Muscle of leg (tissue), 11 donors: ENCODE data around the gene GPC5. TPM values are rescaled to one million over a fixed set of nuclear protein-coding genes. Genes with fewer than 3 reads are reported as not detected.
"Not testable (repeated sequence)": the region's sequence is repeated elsewhere in the genome, so short reads cannot be mapped to it uniquely, and the experiment has no call there.

Source experiments
- DNase-seq: peaks from one replicate; pipeline ENCODE4 v3.0.0; 2013
- H3K27ac ChIP-seq: one replicate; pipeline ENCODE4 v1.5.1; 2013; ENCODE audit warnings: mild to moderate bottlenecking, low read length, control low read depth
- H3K27me3 ChIP-seq: one replicate; pipeline ENCODE4 v1.6.1; 2013; ENCODE audit warnings: low read length; ENCODE audit not compliant: control insufficient read depth, insufficient read depth
- H3K36me3 ChIP-seq: one replicate; pipeline ENCODE4 v1.6.1; 2013; ENCODE audit warnings: low read length; ENCODE audit not compliant: control insufficient read depth, insufficient read depth
- H3K4me1 ChIP-seq: one replicate; pipeline ENCODE4 v1.6.1; 2013; ENCODE audit warnings: low read length; ENCODE audit not compliant: control insufficient read depth, insufficient read depth
- H3K4me3 ChIP-seq: one replicate; pipeline ENCODE4 v1.5.1; 2013; ENCODE audit warnings: low read length, control low read depth
- H3K9me3 ChIP-seq: replicated peaks from 2 replicates; pipeline ENCODE4 v1.6.1; 2013; ENCODE audit warnings: low read depth, low read length; ENCODE audit not compliant: control insufficient read depth
- WGBS: methylation state at CpG from one replicate; pipeline ENCODE4 v1.1.5; 2013; ENCODE audit warnings: missing lambda C conversion rate; ENCODE audit not compliant: insufficient coverage; 5-methylcytosine and 5-hydroxymethylcytosine counted together
- polyA plus RNA-seq, 8 donors: library from polyadenylated mRNA; unstranded; fragments of 120-200 nt; gene quantifications; one replicate each; pipeline versions ENCODE4 v1.2.1 to v1.2.3, GENCODE V29; 2013; ENCODE audit warnings: inconsistent platforms in 1 of 8, low replicate concordance in 1 of 8; ENCODE audit not compliant: insufficient read length in 8 of 8, insufficient read depth in 1 of 8
- total RNA-seq: library from RNA; stranded (reverse); fragments of 120-200 nt; gene quantifications from one replicate; pipeline ENCODE4 v1.2.4, GENCODE V29; 2013

Gene GPC5
- total and polyA plus RNA-seq, 9 donors = 0.15 to 2.1 (median 0.40) TPM

- Histone ChIP-seq H3K4me1 (no peaks in the 10 kb centered on the region), H3K4me3 (no peak overlapping the region), H3K36me3 (no peaks in the 10 kb centered on the region), H3K9me3 (peaks cover 18% of the 10 kb centered on the region), H3K27me3 (no peaks in the 10 kb centered on the region), H3K27ac (no peak overlapping the region)
- WGBS = 67% methylated on average over 2 of the region's 2 CpGs
- no peak for DNase-seq
These were observed 28.5 kb downstream of the GPC5 start for GRCh38 chr13:91426913-91427312.

GRCh38 chr13:91438674-91439073 is 40.3 kb downstream of the GPC5 start:
- not testable (repeated sequence) for H3K4me1 ChIP-seq, H3K9me3 ChIP-seq, H3K36me3 ChIP-seq, H3K4me3 ChIP-seq, H3K27ac ChIP-seq, DNase-seq, H3K27me3 ChIP-seq
- WGBS = 91% methylated on average over 12 of the region's 15 CpGs

DNA sequence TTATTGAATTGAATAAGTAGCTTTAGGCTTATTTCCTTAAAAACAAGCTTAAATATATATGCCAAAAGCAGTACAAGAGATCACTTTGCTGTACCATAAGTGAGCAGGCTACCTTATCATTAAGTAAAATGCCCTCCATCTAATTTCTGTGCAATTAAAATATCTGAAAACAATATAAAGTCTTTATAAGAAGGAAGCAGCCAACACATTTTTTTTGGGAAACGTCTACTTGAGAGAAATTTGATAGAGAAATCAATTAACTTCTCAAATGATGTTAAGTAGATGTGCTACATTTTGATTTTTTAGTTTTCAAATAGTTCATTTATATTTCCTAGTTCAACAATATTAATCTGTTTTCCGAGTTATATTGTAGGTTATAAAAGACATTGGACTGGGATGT is 52.5 kb downstream of the GPC5 start:
- no CpG with 5 or more reads among the region's 2 CpGs for WGBS
- Histone ChIP-seq H3K27ac (no peak overlapping the region), H3K27me3 (no peaks in the 10 kb centered on the region), H3K36me3 (no peaks in the 10 kb centered on the region), H3K4me1 (no peaks in the 10 kb centered on the region), H3K9me3 (no peaks in the 10 kb centered on the region), H3K4me3 (no peak overlapping the region)
- DNase-seq = no peak

DNA sequence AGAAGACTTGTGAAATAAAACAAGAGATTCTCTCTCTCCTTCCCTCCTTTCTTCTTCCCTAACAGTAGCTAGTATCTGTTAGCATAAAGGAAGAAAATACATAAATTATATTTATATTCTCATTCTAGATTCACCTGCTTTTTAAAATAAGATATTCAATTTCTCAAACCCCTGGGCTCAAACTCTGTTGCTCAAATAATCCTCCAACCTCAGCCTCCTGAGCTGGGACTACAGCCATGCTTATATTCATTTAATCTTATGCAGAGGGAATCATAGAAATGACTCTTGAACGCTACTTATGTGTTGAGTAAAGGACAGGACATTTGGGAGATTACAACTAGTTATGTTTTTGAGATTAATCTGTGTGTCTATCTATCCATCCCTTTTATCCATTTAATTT is 56.2 kb downstream of the GPC5 start:
- Histone ChIP-seq H3K9me3 (no peaks in the 10 kb centered on the region), H3K4me1 (no peaks in the 10 kb centered on the region), H3K4me3 (no peak overlapping the region), H3K36me3 (no peaks in the 10 kb centered on the region), H3K27me3 (no peaks in the 10 kb centered on the region), H3K27ac (no peak overlapping the region)
- WGBS = no CpG with 5 or more reads among the region's 1 CpG
- no peak for DNase-seq

- no peaks in the 10 kb centered on the region for H3K27me3 ChIP-seq
- H3K4me3 ChIP-seq = no peak overlapping the region
- DNase-seq = no peak
- no peaks in the 10 kb centered on the region for H3K9me3 ChIP-seq
- no peaks in the 10 kb centered on the region for H3K4me1 ChIP-seq
- H3K36me3 ChIP-seq = no peaks in the 10 kb centered on the region
- no CpG with 5 or more reads among the region's 2 CpGs for WGBS
- no peak overlapping the region for H3K27ac ChIP-seq
These were observed 58.4 kb downstream of the GPC5 start for GRCh38 chr13:91456837-91457236.

- H3K36me3 ChIP-seq = no peaks in the 10 kb centered on the region
- no peaks in the 10 kb centered on the region for H3K9me3 ChIP-seq
- H3K4me1 ChIP-seq = no peaks in the 10 kb centered on the region
- no peak for DNase-seq
- no peaks in the 10 kb centered on the region for H3K27me3 ChIP-seq
- no peak overlapping the region for H3K4me3 ChIP-seq
- H3K27ac ChIP-seq = no peak overlapping the region
These were observed 61.1 kb downstream of the GPC5 start for GRCh38 chr13:91459485-91459884.

- Histone ChIP-seq H3K4me3 (no peak overlapping the region), H3K36me3 (no peaks in the 10 kb centered on the region), H3K4me1 (no peaks in the 10 kb centered on the region), H3K27me3 (no peaks in the 10 kb centered on the region), H3K9me3 (no peaks in the 10 kb centered on the region), H3K27ac (no peak overlapping the region)
- 60% methylated on average over 1 of the region's 5 CpGs for WGBS
- no peak for DNase-seq
These were observed 65.9 kb downstream of the GPC5 start for GRCh38 chr13:91464336-91464735.

DNA sequence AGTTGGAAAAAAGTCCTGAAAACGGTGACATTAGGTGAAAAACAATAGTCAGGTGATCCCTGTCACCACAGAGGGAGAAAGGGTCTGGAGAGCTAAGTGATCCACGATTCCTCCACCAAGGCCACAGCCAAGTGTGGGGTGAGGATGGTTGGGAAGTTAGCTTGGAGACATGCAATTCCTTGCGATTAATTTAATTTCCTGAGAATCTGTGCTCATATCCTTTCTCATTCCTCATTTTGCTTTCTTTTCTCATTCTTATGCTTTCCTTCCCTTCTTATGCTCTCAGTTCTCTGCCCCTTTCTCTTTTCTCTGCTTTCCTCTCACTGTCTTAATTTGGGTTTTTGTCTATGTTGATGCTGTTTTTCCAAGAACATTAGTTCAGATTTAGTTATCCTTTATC is 68.8 kb downstream of the GPC5 start:
- no peaks in the 10 kb centered on the region for H3K4me1 ChIP-seq
- no peak overlapping the region for H3K4me3 ChIP-seq
- no peak overlapping the region for H3K27ac ChIP-seq
- H3K36me3 ChIP-seq = no peaks in the 10 kb centered on the region
- 0% methylated on average over 1 of the region's 3 CpGs for WGBS
- no peaks in the 10 kb centered on the region for H3K9me3 ChIP-seq
- no peaks in the 10 kb centered on the region for H3K27me3 ChIP-seq
- DNase-seq = no peak

GRCh38 chr13:91468301-91468700 is 69.9 kb downstream of the GPC5 start:
- Histone ChIP-seq H3K36me3 (no peaks in the 10 kb centered on the region), H3K27ac (no peak overlapping the region), H3K4me3 (no peak overlapping the region), H3K4me1 (no peaks in the 10 kb centered on the region), H3K9me3 (no peaks in the 10 kb centered on the region), H3K27me3 (no peaks in the 10 kb centered on the region)
- WGBS = 78% methylated on average over 1 of the region's 2 CpGs
- DNase-seq = no peak

DNA sequence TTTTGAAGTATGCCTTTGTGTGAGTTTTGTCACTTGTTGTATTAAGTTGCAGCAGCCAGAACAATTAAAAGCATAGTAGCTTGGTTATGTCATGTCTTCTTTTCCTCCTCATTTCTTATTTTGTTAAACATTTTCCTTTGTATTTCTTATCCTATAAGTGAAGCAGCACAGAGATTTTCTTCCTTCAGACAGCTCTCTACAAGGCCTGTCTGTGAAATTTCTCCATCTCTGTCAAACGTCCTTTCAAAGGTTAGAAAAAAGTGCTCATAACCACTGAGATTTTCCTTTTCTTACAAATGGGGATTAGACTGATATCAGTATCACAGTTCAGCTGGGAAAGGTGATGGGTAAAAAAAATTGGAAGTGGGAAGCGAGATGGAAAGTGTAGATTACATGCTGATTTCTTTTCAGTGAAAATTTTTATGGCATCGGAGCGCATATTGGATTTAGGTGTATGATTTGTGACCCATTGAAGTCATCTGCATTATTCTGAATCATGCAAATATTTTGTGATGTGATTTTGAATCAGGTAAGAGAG is 71.7 kb downstream of the GPC5 start:
- Histone ChIP-seq H3K27me3 (no peaks in the 10 kb centered on the region), H3K9me3 (no peaks in the 10 kb centered on the region), H3K4me3 (no peak overlapping the region), H3K4me1 (no peaks in the 10 kb centered on the region), H3K36me3 (no peaks in the 10 kb centered on the region), H3K27ac (no peak overlapping the region)
- WGBS = 86% methylated on average over 3 of the region's 4 CpGs
- DNase-seq = no peak

GRCh38 chr13:91470681-91471080 is 72.3 kb downstream of the GPC5 start:
- WGBS = no CpG with 5 or more reads among the region's 3 CpGs
- no peaks in the 10 kb centered on the region for H3K36me3 ChIP-seq
- no peaks in the 10 kb centered on the region for H3K4me1 ChIP-seq
- no peak overlapping the region for H3K27ac ChIP-seq
- DNase-seq = no peak
- H3K4me3 ChIP-seq = no peak overlapping the region
- no peaks in the 10 kb centered on the region for H3K27me3 ChIP-seq
- H3K9me3 ChIP-seq = no peaks in the 10 kb centered on the region
